CD4-positive, CD25-positive, alpha-beta regulatory T cell (primary cell): ENCODE results near the gene UBE2K. TPM values are rescaled to one million over a fixed set of nuclear protein-coding genes. Genes with fewer than 3 reads are reported as not detected.
"Not testable (repeated sequence)": the region's sequence is repeated elsewhere in the genome, so short reads cannot be mapped to it uniquely, and the experiment has no call there.

ENCODE experiments used
- ATAC-seq, 2 donors: fragments of 150-1000 bp; cut with Tn5 transposase; one replicate each; pipeline ENCODE4 v1.10.0; 2021; ENCODE audit warnings: low read depth in 2 of 2, moderate number of reproducible peaks in 2 of 2, moderate library complexity in 1 of 2
- DNase-seq, 3 donors: peaks; one replicate each; pipeline versions ENCODE4 v3.0.0 to v3.0.0-alpha.2; 2012 to 2022; ENCODE audit warnings: mixed read lengths in 1 of 3
- H3K27ac ChIP-seq: one replicate; pipeline ENCODE4 v1.7.0; 2013; ENCODE audit warnings: mild to moderate bottlenecking, low read length; ENCODE audit not compliant: insufficient read depth, poor library complexity, severe bottlenecking
- H3K27me3 ChIP-seq: one replicate; pipeline ENCODE4 v1.7.0; 2013; ENCODE audit warnings: low read length; ENCODE audit not compliant: control insufficient read depth, insufficient read depth
- H3K36me3 ChIP-seq: one replicate; pipeline ENCODE4 v1.7.0; 2013; ENCODE audit warnings: mild to moderate bottlenecking, low read length, moderate library complexity; ENCODE audit not compliant: control insufficient read depth, insufficient read depth
- H3K4me1 ChIP-seq: 2 replicates; pipeline ENCODE4 v1.7.0; 2013; ENCODE audit warnings: mild to moderate bottlenecking, low read length; ENCODE audit not compliant: insufficient read depth, control insufficient read depth, poor library complexity, severe bottlenecking
- H3K4me3 ChIP-seq: one replicate; pipeline ENCODE4 v1.7.0; 2013; ENCODE audit warnings: low read depth, mild to moderate bottlenecking, low read length, moderate library complexity
- H3K9me3 ChIP-seq, 2 experiments: 1 replicate in 1 of 2; 2 replicates in 1 of 2; pipeline ENCODE4 v1.7.0; 2013; ENCODE audit warnings: low read length in 2 of 2, mild to moderate bottlenecking in 1 of 2, moderate library complexity in 1 of 2; ENCODE audit not compliant: control insufficient read depth in 2 of 2
- H3K27ac Mint-ChIP-seq, 3 donors: one replicate each; pipeline ENCODE4 v1.8.0; 2020 to 2022; ENCODE audit warnings: mild to moderate bottlenecking in 3 of 3, mixed read lengths in 3 of 3, moderate library complexity in 2 of 3
- H3K27me3 Mint-ChIP-seq: one replicate; pipeline ENCODE4 v1.8.0; 2022; ENCODE audit warnings: mild to moderate bottlenecking, mixed read lengths
- H3K36me3 Mint-ChIP-seq: one replicate; pipeline ENCODE4 v1.8.0; 2020; ENCODE audit warnings: mixed read lengths
- H3K4me1 Mint-ChIP-seq, 4 donors: one replicate each; pipeline ENCODE4 v1.8.0; 2020 to 2022; ENCODE audit warnings: mixed read lengths in 4 of 4, mild to moderate bottlenecking in 1 of 4
- H3K4me3 Mint-ChIP-seq, 4 donors: one replicate each; pipeline ENCODE4 v1.8.0; 2020 to 2022; ENCODE audit warnings: mild to moderate bottlenecking in 4 of 4, mixed read lengths in 4 of 4, moderate library complexity in 3 of 4
- H3K9me3 Mint-ChIP-seq, 7 donors: one replicate each; pipeline ENCODE4 v1.8.0; 2020 to 2022; ENCODE audit warnings: mixed read lengths in 7 of 7, mild to moderate bottlenecking in 3 of 7, moderate library complexity in 2 of 7
- polyA plus RNA-seq, 4 donors: library from polyadenylated mRNA; unstranded; fragments of 300-500 nt; fragmentation: Illumina TruSeq; gene quantifications; one replicate each; pipeline ENCODE4 v1.2.3, GENCODE V29; 2021
- total RNA-seq: library from RNA; stranded (reverse); gene quantifications from one replicate; pipeline ENCODE4 v1.2.3, GENCODE V29; 2022

Gene UBE2K
- total and polyA plus RNA-seq, 5 donors from 2014 or later: 56.0 to 96.6 (median 73.4) TPM

GRCh38 chr4:39668887-39669286 lies 29.0 kb upstream of the UBE2K start:
- Mint-ChIP-seq H3K4me3 (no peak overlapping the region), H3K9me3 (peaks cover 0 to 4% (median 0%) of the 10 kb centered on the region in 7 donors), H3K27ac (no peak overlapping the region), H3K4me1 (peaks cover 0 to 3% (median 0%) of the 10 kb centered on the region in 4 donors), H3K27me3 (peaks cover 9% of the 10 kb centered on the region), H3K36me3 (no peaks in the 10 kb centered on the region)
- H3K27ac ChIP-seq: no peak overlapping the region
- no peaks in the 10 kb centered on the region for H3K27me3 ChIP-seq
- no peak overlapping the region for H3K4me3 ChIP-seq
- H3K4me1 ChIP-seq: no peaks in the 10 kb centered on the region
- DNase-seq (no peak), ATAC-seq (no peak)
- H3K9me3 ChIP-seq: no peaks in the 10 kb centered on the region
- H3K36me3 ChIP-seq: no peaks in the 10 kb centered on the region

DNA sequence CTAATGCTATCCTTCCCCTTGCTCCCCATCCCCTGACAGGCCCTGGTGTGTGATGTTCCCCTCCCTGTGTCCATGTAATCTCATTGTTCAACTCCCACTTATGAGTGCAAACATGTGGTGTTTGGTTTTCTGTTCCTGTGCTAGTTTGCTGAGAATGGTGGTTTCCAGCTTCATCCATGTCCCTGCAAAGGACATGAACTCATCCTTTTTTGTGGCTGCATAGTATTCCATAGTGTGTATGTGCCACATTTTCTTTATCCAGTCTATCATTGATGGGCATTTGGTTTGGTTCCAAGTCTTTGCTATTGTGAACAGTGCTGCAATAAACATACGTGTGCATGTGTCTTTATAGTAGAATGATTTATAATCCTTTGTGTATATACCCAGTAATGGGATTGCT lies 27.6 kb upstream of the UBE2K start:
- not testable (repeated sequence) for H3K4me1 ChIP-seq, ATAC-seq, H3K4me3 ChIP-seq, H3K4me1 Mint-ChIP-seq, H3K27ac Mint-ChIP-seq, H3K27ac ChIP-seq, H3K9me3 Mint-ChIP-seq, H3K9me3 ChIP-seq, DNase-seq, H3K4me3 Mint-ChIP-seq, H3K27me3 ChIP-seq, H3K36me3 Mint-ChIP-seq, H3K36me3 ChIP-seq, H3K27me3 Mint-ChIP-seq

DNA sequence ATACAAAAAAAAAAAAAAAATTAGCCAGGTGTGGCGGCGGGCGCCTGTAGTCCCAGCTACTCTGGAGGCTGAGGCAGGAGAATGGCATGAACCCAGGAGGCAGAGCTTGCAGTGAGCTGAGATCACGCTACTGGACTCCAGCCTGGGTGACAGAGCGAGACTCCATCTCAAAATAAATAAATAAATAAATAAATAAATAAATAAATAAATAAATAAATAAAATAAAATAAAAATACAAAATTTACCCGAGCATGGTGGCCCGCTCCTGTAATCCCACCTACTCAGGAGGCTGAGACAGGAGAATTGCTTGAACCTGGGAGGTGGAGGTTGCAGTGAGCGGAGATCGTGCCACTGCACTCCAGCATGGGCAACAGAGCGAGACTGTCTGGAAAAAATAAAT lies 22.3 kb upstream of the UBE2K start:
- not testable (repeated sequence) for H3K9me3 Mint-ChIP-seq, H3K27ac ChIP-seq, H3K9me3 ChIP-seq, H3K36me3 ChIP-seq, H3K4me3 ChIP-seq, DNase-seq, H3K4me3 Mint-ChIP-seq, ATAC-seq, H3K4me1 ChIP-seq, H3K4me1 Mint-ChIP-seq, H3K27me3 ChIP-seq, H3K27ac Mint-ChIP-seq, H3K36me3 Mint-ChIP-seq
- H3K27me3 Mint-ChIP-seq: peaks cover 29% of the 10 kb centered on the region

GRCh38 chr4:39681003-39681402 lies 16.9 kb upstream of the UBE2K start:
- not testable (repeated sequence) for H3K9me3 Mint-ChIP-seq, ATAC-seq, H3K27me3 ChIP-seq, H3K27ac ChIP-seq, H3K4me1 ChIP-seq, H3K4me1 Mint-ChIP-seq, H3K4me3 Mint-ChIP-seq, H3K36me3 ChIP-seq, H3K4me3 ChIP-seq, H3K27ac Mint-ChIP-seq, H3K9me3 ChIP-seq, DNase-seq, H3K36me3 Mint-ChIP-seq
- H3K27me3 Mint-ChIP-seq: peaks cover 23% of the 10 kb centered on the region

DNA sequence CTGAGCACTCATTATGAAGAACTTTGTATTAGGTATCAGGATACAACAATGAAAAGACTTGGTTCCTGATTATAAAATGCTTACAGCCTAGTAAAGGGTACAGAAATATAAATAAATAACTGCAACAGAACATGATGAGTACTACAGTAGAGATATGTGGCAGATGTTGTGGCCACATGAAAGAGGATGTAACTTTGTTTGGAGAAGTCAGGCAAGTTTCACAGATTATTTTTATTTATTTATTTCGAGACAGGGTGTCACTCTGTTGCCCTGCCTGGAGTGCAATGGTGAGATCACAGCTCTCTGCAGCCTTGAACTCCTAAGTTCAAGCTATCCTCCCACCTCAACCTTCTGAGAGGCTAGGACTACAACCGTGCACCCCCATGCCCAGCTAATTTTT lies 15.8 kb upstream of the UBE2K start:
- Histone ChIP-seq H3K27ac (no peak overlapping the region), H3K9me3 (no peaks in the 10 kb centered on the region), H3K4me1 (no peaks in the 10 kb centered on the region), H3K4me3 (no peak overlapping the region), H3K36me3 (no peaks in the 10 kb centered on the region), H3K27me3 (no peaks in the 10 kb centered on the region)
- Mint-ChIP-seq H3K36me3 (no peaks in the 10 kb centered on the region), H3K4me3 (no peak overlapping the region), H3K27ac (no peak overlapping the region), H3K9me3 (peaks cover 0 to 2% (median 0%) of the 10 kb centered on the region in 7 donors), H3K4me1 (no peaks in the 10 kb centered on the region), H3K27me3 (peaks cover 26% of the 10 kb centered on the region)
- ATAC-seq: peak in 1 of 2 donors; percentile 11
- no peak for DNase-seq

GRCh38 chr4:39685990-39686389 lies 11.9 kb upstream of the UBE2K start:
- peaks cover 0 to 4% (median 0%) of the 10 kb centered on the region in 4 donors for H3K4me1 Mint-ChIP-seq
- H3K27me3 Mint-ChIP-seq: peaks cover 16% of the 10 kb centered on the region
- no peaks in the 10 kb centered on the region for H3K36me3 Mint-ChIP-seq
- no peak for DNase-seq
- Histone ChIP-seq H3K27me3 (no peaks in the 10 kb centered on the region), H3K27ac (no peak overlapping the region), H3K9me3 (no peaks in the 10 kb centered on the region), H3K4me1 (no peaks in the 10 kb centered on the region), H3K36me3 (no peaks in the 10 kb centered on the region), H3K4me3 (no peak overlapping the region)
- peaks cover 0 to 2% (median 0%) of the 10 kb centered on the region in 7 donors for H3K9me3 Mint-ChIP-seq
- ATAC-seq: no peak
- no peak overlapping the region for H3K4me3 Mint-ChIP-seq
- H3K27ac Mint-ChIP-seq: no peak overlapping the region

DNA sequence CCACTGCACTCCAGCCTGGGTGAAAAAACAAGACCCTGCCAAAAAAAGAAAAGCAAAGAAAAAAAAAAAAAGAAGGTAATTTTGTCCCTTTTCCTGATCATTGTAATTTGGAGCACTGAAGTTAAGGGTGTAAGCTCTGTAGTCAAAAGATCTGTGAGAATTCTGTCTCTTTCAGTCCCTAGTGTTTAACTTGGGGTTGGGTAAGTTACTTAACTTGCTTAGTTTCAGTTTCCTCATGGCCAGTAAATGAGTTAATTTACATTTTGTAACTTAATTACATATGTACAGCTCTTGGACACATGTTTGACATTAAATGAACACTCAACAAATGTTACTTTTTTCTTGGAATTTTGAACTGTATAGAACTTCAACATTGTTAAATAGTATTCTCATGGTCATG lies 10.9 kb upstream of the UBE2K start:
- H3K27me3 Mint-ChIP-seq: peaks cover 16% of the 10 kb centered on the region
- Histone ChIP-seq H3K27ac (no peak overlapping the region), H3K4me1 (no peaks in the 10 kb centered on the region), H3K36me3 (no peaks in the 10 kb centered on the region), H3K4me3 (no peak overlapping the region), H3K27me3 (no peaks in the 10 kb centered on the region), H3K9me3 (no peaks in the 10 kb centered on the region)
- peaks cover 0 to 2% (median 0%) of the 10 kb centered on the region in 7 donors for H3K9me3 Mint-ChIP-seq
- DNase-seq (no peak), ATAC-seq (no peak)
- no peaks in the 10 kb centered on the region for H3K36me3 Mint-ChIP-seq
- H3K27ac Mint-ChIP-seq: no peak overlapping the region
- H3K4me1 Mint-ChIP-seq: peaks cover 0 to 4% (median 0%) of the 10 kb centered on the region in 4 donors
- H3K4me3 Mint-ChIP-seq: no peak overlapping the region

DNA sequence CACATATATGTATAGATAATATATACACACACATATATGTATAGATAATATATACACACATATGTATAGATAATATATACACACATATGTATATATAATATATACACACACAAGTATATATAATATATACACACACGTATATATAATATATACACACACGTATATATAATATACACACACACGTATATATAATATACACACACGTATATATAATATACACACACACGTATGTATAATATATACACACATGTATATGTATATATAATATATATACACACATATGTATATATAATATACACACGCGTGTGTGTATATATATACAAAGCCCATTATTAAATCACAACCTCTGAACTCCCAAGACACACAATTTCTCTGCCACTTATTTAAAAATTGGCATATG lies 8.0 kb upstream of the UBE2K start:
- peaks cover 16% of the 10 kb centered on the region for H3K27me3 Mint-ChIP-seq
- H3K27me3 ChIP-seq: no peaks in the 10 kb centered on the region
- peak overlapping the region in 1 of 4 donors; percentile 40 for H3K4me3 Mint-ChIP-seq
- no peaks in the 10 kb centered on the region for H3K36me3 ChIP-seq
- ATAC-seq: no peak
- no peaks in the 10 kb centered on the region for H3K4me1 ChIP-seq
- H3K9me3 Mint-ChIP-seq: peaks cover 0 to 2% (median 0%) of the 10 kb centered on the region in 7 donors
- H3K9me3 ChIP-seq: no peaks in the 10 kb centered on the region
- no peaks in the 10 kb centered on the region for H3K36me3 Mint-ChIP-seq
- DNase-seq: no peak
- H3K27ac ChIP-seq: no peak overlapping the region
- peaks cover 0 to 4% (median 0%) of the 10 kb centered on the region in 4 donors for H3K4me1 Mint-ChIP-seq
- H3K4me3 ChIP-seq: no peak overlapping the region
- no peak overlapping the region for H3K27ac Mint-ChIP-seq
